Hematopoietic multipotent progenitor cell (in vitro differentiated cells): ENCODE measurements around the gene CCDC192. TPM values are rescaled to one million over a fixed set of nuclear protein-coding genes. Genes with fewer than 3 reads are reported as not detected.
"Not testable (repeated sequence)": the region's sequence is repeated elsewhere in the genome, so short reads cannot be mapped to it uniquely, and the experiment has no call there.

Experiments used
- DNase-seq, 3 donors: peaks; one replicate each; pipeline ENCODE4 v3.0.0-alpha.2; 2011 to 2015; ENCODE audit warnings: low read depth in 2 of 3, low spot score in 2 of 3
- total RNA-seq: library from RNA; depleted of rRNA; stranded (reverse); fragments of >200 nt; gene quantifications from one replicate; pipeline ENCODE4 v1.2.3, GENCODE V29; 2012

Gene CCDC192
- total RNA-seq, 1 donor, result not detected

DNA sequence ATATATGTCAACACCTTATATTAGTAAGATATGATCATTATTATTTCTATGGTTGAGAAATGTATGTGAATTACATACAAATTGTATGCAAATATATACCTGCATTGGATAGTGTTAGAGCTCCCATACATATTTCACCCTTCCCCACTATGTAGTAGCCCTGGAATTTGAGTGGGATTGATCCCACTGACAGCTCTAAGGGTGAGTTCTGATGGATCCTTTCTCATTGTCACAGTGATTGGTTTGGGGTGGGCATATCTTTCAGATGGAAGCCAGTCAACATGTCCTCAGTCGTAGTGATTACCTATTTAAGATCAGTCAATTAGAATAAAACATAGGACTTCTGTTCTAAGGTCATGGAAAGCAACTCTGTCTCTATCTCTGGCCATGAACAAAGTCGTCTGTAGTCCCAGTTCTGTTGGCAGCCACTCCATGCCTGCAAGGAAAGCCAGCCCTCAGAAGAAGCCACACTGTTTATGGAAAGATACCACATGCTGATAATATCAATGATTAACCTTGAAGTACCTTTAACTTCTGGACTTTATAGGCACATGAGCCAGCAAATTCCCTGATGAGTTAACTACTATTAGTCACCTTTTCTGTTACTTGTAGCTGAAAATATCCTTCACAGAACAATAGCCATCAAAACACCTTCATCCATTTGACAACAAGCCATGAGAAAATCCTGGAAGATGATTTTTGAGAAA is 5.1 kb upstream of the CCDC192 start:
- DNase-seq, result no peak

DNA sequence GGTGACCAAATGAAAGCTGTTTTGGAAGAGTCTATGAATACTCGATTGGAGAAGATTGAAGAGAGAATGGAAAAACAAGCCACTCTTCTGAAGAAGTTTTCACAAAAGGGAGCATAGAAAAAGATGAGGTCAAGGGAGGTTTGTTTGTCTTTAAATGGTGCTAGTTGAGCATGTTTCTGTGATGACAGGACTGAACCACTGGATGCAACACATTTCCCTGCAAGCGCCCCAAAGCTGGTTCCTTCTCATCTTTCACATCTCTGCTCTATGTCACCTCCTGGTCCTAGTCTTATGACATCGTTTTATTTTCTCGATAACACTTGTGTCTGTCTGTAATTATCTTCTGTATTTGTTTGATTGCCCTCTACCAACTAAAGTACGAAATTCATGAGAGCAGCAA is 3.8 kb upstream of the CCDC192 start:
- DNase-seq, result no peak

DNA sequence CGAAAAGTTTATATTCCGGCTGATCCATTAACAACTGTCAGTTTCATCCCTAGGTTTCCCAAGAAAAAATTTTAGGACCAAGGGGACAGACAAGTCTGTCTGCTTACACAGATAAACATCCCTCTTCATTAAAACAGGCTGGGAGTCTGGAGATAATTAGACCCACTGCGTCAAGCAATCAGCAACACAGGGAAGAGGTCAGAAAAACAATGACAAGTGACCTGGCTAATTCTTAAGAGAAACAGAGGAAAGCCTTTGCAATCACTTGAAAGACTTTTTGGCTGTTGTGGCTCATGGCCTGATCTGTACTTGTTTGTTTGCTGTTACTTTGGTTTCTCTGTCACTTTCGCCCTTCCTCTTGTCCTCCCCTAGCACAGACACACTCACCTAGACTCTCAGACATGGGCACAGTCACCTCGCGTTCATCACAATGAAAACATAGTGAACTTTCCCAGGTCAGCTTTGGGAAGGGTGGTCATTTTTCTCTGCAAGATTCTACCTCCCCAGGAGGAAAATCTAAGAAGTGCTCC is 2.9 kb upstream of the CCDC192 start:
- no peak for DNase-seq

DNA sequence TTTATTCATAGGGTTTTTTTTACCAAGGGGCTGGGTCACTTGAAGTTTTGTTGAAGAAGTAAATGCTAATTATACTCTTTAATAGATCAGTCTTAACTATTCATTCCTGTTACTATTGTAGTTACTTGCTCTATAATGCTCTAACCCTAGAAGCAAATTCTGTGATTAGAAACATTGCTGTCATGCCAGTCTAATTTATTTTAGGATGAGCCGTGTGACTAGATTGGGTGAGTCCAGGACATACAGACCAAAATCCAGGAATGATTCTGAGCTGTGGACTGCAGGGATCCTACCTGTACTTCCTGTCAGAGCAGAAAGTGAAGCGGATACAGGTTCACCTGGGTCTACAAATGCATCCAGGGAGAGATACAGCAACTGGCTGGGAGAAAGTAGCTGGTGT is 757 bp upstream of the CCDC192 start:
- DNase-seq, result no peak

- peak in 2 of 3 donors; percentile 84 to 88 for DNase-seq
These were observed 2.1 kb downstream of the CCDC192 start for GRCh38 chr5:127705120-127705892.

GRCh38 chr5:127706691-127707090 is 3.5 kb downstream of the CCDC192 start:
- DNase-seq, result no peak

GRCh38 chr5:127707209-127707608 is 4.0 kb downstream of the CCDC192 start:
- no peak for DNase-seq

DNA sequence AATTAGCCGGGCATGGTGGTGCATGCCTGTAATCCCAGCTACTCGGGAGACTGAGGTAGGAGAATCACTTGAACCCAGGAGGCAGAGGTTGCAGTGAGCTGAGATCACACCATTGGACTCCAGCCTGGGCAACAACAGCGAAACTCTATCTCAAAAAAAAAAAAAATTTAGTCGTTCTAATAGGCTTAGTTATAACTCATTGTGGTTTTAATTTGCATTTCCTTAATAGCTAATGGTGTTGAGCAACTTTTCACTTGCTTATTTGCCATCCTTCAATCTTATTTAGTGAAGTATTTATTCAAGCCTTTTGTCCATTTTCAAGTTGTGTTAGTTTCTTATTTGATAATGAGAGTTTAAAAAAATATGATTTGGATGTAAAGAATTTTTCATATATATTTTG is 9.9 kb downstream of the CCDC192 start:
- not testable (repeated sequence) for DNase-seq

- no peak for DNase-seq
These were observed 15.0 kb downstream of the CCDC192 start for GRCh38 chr5:127718181-127718580.

DNA sequence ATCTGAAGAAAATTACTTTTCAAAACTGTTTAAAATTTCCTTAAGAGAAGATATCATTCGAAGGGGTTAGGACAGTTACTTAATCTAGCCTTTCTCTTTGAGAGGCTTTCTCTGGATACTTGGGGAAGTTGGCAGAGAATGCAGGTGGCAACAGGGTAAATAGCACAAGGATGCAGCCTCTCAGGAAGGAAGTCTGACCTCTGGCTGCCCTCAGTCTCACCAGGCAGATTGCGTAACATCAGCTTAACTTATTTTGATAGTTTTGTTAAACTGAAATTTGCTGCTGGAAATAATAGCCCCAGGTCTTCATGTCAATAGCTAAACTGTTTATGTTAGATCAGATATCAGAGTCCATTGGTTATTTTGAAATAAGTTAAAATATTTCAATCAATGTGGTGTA is 20.4 kb downstream of the CCDC192 start:
- peak in 2 of 3 donors; percentile 69 to 90 for DNase-seq

DNA sequence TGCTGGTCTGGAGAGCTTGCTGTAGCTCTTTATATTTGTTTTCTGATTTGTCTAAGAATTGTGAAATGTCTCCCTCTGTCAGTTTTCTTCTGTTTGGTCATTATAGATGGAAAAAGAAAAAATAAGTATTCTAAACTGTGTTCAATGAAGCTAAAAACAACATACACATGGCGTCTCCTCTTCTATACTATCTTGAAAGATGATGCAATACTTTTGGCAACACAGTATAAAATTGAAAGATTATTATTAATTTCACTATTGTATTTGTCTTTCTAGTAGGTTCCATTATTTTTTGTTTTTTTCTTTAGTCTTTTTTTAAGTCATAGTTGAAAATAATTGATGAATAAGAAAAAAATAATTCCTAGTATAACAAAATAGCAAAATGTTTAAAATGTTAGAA is 22.5 kb downstream of the CCDC192 start:
- no peak for DNase-seq

GRCh38 chr5:127732963-127733362 is 29.8 kb downstream of the CCDC192 start:
- DNase-seq, result no peak

- DNase-seq, result not testable (repeated sequence)
These were observed 36.2 kb downstream of the CCDC192 start for GRCh38 chr5:127739348-127739747.

- no peak for DNase-seq
These were observed 36.7 kb downstream of the CCDC192 start for GRCh38 chr5:127739807-127740384.

- DNase-seq, result no peak
These were observed 38.2 kb downstream of the CCDC192 start for GRCh38 chr5:127741412-127741811.

DNA sequence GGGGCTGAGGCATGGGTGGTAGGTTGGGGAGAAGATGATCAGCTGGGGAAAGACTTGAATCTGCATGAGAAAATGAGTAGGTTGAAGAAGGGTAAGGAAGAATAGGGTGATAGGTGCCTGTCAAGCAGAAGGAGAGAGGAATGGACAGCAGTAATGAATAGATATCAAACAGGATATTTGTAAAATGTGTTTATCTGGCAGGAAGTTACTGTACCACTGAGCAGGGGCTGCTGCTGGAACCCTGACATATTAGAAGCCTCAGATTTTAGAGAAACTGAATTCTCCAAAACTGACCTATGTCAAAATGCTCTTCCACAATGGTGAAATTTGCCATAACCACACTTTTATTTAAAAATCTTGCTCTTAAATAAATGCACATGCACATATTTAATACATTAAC is 41.0 kb downstream of the CCDC192 start:
- peak in 2 of 3 donors; percentile 22 to 50 for DNase-seq

DNA sequence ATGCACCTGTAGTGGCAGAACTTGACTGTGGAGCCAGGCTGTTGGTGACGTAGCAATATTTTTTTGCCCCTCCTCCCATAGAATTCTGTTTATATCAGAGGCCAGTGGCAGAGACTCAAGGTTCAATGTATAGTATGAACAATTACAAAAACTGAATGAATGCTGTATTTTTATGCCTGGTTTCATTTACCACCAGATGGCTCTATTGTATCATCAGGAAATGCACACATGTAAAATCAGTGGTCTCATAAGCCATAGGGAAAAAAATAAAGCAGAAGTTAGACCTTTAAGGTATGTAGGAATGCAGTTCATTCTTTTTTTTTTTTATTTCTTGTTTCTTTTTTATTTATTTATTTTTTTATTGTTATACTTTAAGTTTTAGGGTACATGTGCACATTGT is 43.6 kb downstream of the CCDC192 start:
- DNase-seq, result peak in 2 of 3 donors; percentile 30 to 71

DNA sequence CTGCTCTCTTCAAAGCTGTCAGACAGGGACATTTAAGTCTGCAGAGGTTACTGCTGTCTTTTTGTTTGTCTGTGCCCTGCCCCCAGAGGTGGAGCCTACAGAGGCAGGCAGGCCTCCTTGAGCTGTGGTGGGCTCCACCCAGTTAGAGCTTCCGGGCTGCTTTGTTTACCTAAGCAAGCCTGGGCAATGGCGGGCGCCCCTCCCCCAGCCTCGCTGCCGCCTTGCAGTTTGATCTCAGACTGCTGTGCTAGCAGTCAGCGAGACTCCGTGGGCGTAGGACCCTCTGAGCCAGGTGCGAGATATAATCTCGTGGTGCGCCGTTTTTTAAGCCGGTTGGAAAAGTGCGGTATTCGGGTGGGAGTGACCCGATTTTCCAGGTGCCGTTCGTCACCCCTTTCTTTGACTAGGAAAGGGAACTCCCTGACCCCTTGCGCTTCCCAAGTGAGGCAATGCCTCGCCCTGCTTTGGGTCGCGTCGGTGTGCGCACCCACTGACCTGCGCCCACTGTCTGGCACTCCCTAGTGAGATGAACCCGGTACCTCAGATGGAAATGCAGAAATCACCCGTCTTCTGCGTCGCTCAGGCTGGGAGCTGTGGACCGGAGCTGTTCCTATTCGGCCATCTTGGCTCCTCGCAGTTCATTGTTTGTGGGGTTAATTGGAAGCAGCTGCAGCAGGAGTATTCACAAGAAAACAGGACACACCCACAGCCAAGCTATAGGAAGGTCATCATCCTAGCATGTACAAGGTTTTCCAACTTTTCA is 49.5 kb downstream of the CCDC192 start:
- not testable (repeated sequence) for DNase-seq

DNA sequence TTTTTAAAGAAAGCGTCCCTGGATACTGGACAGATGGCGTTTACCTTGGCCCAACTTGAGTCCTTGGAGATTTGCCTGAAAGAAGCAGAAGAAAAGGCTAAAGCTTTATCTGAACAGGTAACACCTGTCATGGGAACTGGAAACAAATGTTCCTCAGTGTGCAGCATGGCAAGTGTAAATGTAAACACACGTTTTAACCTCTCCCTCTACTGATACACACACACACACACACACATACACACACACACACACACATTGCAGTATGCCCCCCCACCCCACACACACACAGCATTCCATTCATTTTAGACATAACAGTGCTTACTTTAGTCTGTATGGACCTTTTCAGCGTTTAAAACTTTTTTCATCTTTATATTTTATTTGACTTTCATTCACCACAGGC is 51.1 kb downstream of the CCDC192 start:
- DNase-seq, result no peak

DNA sequence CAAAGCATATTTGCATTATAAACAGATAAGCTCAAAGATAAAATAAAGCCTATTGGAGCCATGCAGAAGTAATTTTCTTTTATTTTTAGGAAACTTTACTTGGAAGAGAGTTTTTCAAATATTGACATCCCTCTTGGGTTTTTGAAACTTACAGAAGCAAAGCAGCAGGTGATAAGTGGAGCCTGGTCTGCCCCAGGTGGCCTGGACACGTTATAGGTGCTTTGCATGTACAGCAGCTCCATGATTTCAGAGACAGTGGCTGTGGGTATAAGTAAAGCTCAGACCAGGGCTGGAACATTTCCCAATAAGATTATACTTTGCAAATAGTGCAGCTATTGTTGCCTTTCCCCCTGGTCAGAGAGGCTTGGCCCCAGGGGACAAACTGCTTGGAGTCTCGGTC is 51.5 kb downstream of the CCDC192 start:
- DNase-seq, result no peak

GRCh38 chr5:127757576-127757975 is 54.4 kb downstream of the CCDC192 start:
- peak in 2 of 3 donors; percentile 52 to 79 for DNase-seq
